ENCODE measurements around the gene FLYWCH2.
"Not testable (repeated sequence)": the region's sequence is repeated elsewhere in the genome, so short reads cannot be mapped to it uniquely, and the experiment has no call there.

Gene FLYWCH2

GRCh38 chr16:2915196-2915929 is 32.3 kb downstream of the FLYWCH2 start:
- DNase-seq, result no peak

GRCh38 chr16:2919511-2920255 is 36.7 kb downstream of the FLYWCH2 start:
- no peak for DNase-seq

- no peak for DNase-seq
Measured at GRCh38 chr16:2923481-2923880, 40.5 kb downstream of the FLYWCH2 start.

- DNase-seq, result no peak
Measured at GRCh38 chr16:2924901-2925755, 42.1 kb downstream of the FLYWCH2 start.

- DNase-seq, result no peak
Measured at GRCh38 chr16:2925951-2926649, 43.1 kb downstream of the FLYWCH2 start.

- no peak for DNase-seq
Measured at GRCh38 chr16:2926650-2926999, 43.6 kb downstream of the FLYWCH2 start.

GRCh38 chr16:2927010-2927646 is 44.1 kb downstream of the FLYWCH2 start:
- DNase-seq, result peak; percentile 22

GRCh38 chr16:2928151-2928550 is 45.1 kb downstream of the FLYWCH2 start:
- DNase-seq, result not testable (repeated sequence)

- no peak for DNase-seq
Measured at GRCh38 chr16:2928796-2929195, 45.8 kb downstream of the FLYWCH2 start.

GRCh38 chr16:2929693-2930092 is 46.7 kb downstream of the FLYWCH2 start:
- no peak for DNase-seq

GRCh38 chr16:2930236-2930635 is 47.2 kb downstream of the FLYWCH2 start:
- DNase-seq, result no peak

- not testable (repeated sequence) for DNase-seq
Measured at GRCh38 chr16:2931231-2931914, 48.4 kb downstream of the FLYWCH2 start.

- no peak for DNase-seq
Measured at GRCh38 chr16:2933136-2933535, 50.1 kb downstream of the FLYWCH2 start.

- no peak for DNase-seq
Measured at GRCh38 chr16:2933701-2934100, 50.7 kb downstream of the FLYWCH2 start.

- DNase-seq, result no peak
Measured at GRCh38 chr16:2934450-2934849, 51.4 kb downstream of the FLYWCH2 start.

GRCh38 chr16:2936436-2937011 is 53.5 kb downstream of the FLYWCH2 start:
- no peak for DNase-seq

- no peak for DNase-seq
Measured at GRCh38 chr16:2937170-2937569, 54.2 kb downstream of the FLYWCH2 start.

- no peak for DNase-seq
Measured at GRCh38 chr16:2938206-2938605, 55.2 kb downstream of the FLYWCH2 start.

GRCh38 chr16:2939968-2940367 is 57.0 kb downstream of the FLYWCH2 start:
- DNase-seq, result no peak

- DNase-seq, result no peak
Measured at GRCh38 chr16:2942045-2942444, 59.0 kb downstream of the FLYWCH2 start.

- not testable (repeated sequence) for DNase-seq
Measured at GRCh38 chr16:2943716-2944115, 60.7 kb downstream of the FLYWCH2 start.
